ENCODE results near the gene ACO2. TPM values are rescaled to one million over a fixed set of nuclear protein-coding genes. Genes with fewer than 3 reads are reported as not detected.

ACO2 gene
- total RNA-seq, 4 donors from 2014 or later: 81.3 to 205 (median 135) TPM

DNA sequence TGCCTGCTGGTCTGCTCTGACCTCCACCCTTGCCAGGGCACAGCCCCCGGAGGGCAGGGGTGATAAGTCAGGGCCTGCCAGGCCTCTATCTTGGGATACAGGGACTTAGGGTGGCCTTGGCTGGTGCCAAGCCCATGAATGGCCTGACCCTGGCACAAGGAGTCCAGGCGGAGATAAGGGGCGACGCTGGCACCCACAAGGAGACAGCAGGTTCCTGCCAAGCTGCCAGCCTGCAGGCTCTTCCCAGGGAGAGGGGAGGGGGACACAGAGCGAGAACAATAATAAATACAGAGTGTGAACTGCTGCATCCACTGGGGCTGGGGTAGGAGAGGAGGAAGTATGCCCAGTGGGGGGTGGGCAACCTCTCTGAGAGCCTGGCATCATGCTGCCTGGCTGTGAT, 92.9 kb downstream of the ACO2 start:
- no peaks in the 10 kb centered on the region for H3K27me3 ChIP-seq

GRCh38 chr22:41562461-41562860, 93.5 kb downstream of the ACO2 start:
- TF ChIP-seq POLR2A (IDR thresholded peaks at IDR 0.05): no peak
- TF ChIP-seq, protein P1, sequence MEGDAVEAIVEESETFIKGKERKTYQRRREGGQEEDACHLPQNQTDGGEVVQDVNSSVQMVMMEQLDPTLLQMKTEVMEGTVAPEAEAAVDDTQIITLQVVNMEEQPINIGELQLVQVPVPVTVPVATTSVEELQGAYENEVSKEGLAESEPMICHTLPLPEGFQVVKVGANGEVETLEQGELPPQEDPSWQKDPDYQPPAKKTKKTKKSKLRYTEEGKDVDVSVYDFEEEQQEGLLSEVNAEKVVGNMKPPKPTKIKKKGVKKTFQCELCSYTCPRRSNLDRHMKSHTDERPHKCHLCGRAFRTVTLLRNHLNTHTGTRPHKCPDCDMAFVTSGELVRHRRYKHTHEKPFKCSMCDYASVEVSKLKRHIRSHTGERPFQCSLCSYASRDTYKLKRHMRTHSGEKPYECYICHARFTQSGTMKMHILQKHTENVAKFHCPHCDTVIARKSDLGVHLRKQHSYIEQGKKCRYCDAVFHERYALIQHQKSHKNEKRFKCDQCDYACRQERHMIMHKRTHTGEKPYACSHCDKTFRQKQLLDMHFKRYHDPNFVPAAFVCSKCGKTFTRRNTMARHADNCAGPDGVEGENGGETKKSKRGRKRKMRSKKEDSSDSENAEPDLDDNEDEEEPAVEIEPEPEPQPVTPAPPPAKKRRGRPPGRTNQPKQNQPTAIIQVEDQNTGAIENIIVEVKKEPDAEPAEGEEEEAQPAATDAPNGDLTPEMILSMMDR (IDR thresholded peaks at IDR 0.05): no peak
- H3K27me3 ChIP-seq: no peaks in the 10 kb centered on the region
- no peak overlapping the region for H3K27ac ChIP-seq
- 81 to 96% methylated on average over 2 to 4 of the region's 4 CpGs for WGBS, 2 donors
- DNase-seq: no peak
- intact Hi-C loops (cut with DNase I): no loop called here
- no peak overlapping the region for H3K4me3 ChIP-seq (replicated peaks in 1 of 3)
- H3K36me3 ChIP-seq: no peaks in the 10 kb centered on the region
- no peaks in the 10 kb centered on the region for H3K9me3 ChIP-seq
- peaks cover 0 to 4% of the 10 kb centered on the region in 2 donors for H3K4me1 ChIP-seq

More for the DNA sequence above, 92.9 kb downstream of the ACO2 start:
- Histone ChIP-seq H3K4me1 (peaks cover 0 to 11% of the 10 kb centered on the region in 2 donors), H3K36me3 (no peaks in the 10 kb centered on the region), H3K9me3 (no peaks in the 10 kb centered on the region), H3K27ac (no peak overlapping the region), H3K4me3 (replicated peaks in 1 of 3) (no peak overlapping the region)
- TF ChIP-seq POLR2A (IDR thresholded peaks at IDR 0.05): no peak
- TF ChIP-seq, protein P1 (IDR thresholded peaks at IDR 0.05): no peak
- 68 to 92% methylated on average over 5 of the region's 5 CpGs for whole genome bisulfite sequencing, 2 donors
- no peak for DNase-seq
- intact Hi-C loops (cut with DNase I): no loop called here

DNA sequence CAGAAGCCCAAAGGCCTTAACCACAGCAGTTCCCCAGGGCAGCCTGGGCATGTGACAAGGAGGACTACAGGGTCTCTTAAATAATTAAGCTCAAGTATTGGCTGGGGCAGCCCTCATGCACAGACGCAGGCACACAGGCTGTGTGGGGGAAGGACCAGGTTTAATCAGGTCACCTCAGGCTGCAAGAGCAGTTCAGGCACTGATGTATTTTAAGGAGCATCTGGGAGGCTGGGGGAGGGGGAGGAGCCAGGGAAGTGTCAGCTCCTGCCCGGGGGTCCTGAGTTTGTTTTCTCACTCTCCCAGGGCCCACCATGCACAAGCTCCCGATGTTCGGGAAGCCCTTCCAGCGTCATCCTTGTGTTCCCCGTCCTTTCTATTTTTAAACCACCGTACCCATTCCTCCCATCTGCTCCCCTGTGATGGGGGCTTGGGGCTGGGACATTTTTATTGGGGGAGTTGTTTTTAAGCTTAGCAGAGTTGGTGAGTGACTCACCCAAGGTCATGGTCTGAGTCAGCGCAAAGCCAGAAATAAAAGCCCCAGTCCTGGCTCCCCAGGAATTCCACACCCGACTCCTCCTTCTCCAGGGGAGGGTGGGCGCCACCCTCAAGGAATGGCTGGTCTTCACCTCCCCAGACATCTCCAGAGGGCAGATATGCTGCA, 94.3 kb downstream of the ACO2 start:
- no peak overlapping the region for H3K27ac ChIP-seq
- intact Hi-C loops (cut with DNase I): no loop called here
- H3K36me3 ChIP-seq: no peaks in the 10 kb centered on the region
- H3K4me3 ChIP-seq (replicated peaks in 1 of 3): no peak overlapping the region
- no peaks in the 10 kb centered on the region for H3K27me3 ChIP-seq
- no peaks in the 10 kb centered on the region for H3K4me1 ChIP-seq
- H3K9me3 ChIP-seq: no peaks in the 10 kb centered on the region
- 58 to 65% methylated on average over 10 of the region's 10 CpGs for WGBS, 2 donors
- no peak for DNase-seq
- no peak for TF ChIP-seq POLR2A (IDR thresholded peaks at IDR 0.05)
- TF ChIP-seq, protein P1 (IDR thresholded peaks at IDR 0.05): no peak

DNA sequence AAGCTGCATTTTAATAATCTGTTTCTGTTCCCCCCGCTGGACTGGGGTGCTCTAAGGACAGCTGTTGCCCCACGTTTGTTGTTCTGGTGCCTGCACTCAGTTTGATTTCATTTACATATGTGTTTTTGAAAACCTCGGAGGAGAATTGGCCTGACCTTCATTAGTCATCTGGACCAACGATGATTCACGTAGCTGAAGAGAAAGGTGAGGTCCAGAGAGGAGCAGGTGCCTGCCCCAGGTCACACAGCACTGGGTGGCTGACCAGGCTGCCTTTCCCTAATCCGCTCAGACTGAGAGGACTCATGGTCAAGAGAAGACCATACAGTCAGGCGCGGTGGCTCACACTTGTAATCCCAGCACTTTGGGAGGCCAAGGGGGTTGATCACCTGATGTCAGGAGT, 95.6 kb downstream of the ACO2 start:
- no peaks in the 10 kb centered on the region for H3K4me1 ChIP-seq
- no peaks in the 10 kb centered on the region for H3K9me3 ChIP-seq
- H3K27me3 ChIP-seq: no peaks in the 10 kb centered on the region
- no peak for TF ChIP-seq POLR2A (IDR thresholded peaks at IDR 0.05)
- TF ChIP-seq, protein P1 (IDR thresholded peaks at IDR 0.05): no peak
- no peak overlapping the region for H3K4me3 ChIP-seq (replicated peaks in 1 of 3)
- no peak overlapping the region for H3K27ac ChIP-seq
- no peaks in the 10 kb centered on the region for H3K36me3 ChIP-seq
- 92% methylated on average over 8 of the region's 8 CpGs for WGBS, 2 donors
- DNase-seq: no peak
- intact Hi-C loops (cut with DNase I): no loop called here

DNA sequence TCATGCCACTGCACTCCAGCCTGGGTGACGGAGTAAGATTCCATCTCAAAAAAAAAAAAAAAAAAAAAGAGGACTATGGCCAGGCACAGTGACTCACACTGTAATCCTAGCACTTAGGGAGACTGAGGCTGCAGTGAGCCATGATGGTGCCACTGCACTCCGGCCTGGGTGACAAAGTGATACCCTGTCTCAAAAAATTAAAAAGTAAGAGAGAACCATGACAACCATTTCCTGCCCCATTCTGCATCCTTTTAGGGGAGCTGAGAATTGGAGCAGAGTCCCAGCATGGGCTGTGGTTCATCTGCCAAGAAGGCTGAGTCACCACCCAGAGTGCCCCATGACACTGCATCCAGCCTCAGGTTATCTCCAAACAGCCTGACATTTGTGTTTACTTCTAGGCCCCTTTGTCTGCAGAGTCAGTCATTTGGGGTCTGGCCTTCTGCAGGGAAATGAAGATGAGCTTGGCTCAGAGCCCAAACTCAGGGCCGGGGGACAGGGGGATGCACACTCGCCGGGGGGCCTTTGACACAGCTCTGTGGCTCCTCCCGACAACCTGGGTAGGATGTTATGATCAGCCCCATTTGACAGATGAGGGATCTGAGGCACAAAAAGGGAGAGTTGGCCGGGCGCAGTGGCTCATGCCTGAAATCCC, 96.6 kb downstream of the ACO2 start:
- no peaks in the 10 kb centered on the region for H3K27me3 ChIP-seq
- no peaks in the 10 kb centered on the region for H3K36me3 ChIP-seq
- H3K4me3 ChIP-seq (replicated peaks in 1 of 3): no peak overlapping the region
- H3K27ac ChIP-seq: no peak overlapping the region
- 69 to 92% methylated on average over 4 to 7 of the region's 8 CpGs for WGBS, 2 donors
- intact Hi-C loops (cut with DNase I): no loop called here
- no peak for DNase-seq
- H3K9me3 ChIP-seq: no peaks in the 10 kb centered on the region
- no peak for TF ChIP-seq POLR2A (IDR thresholded peaks at IDR 0.05)
- TF ChIP-seq, protein P1 (IDR thresholded peaks at IDR 0.05): no peak
- H3K4me1 ChIP-seq: no peaks in the 10 kb centered on the region
